ENCODE results near the gene SYT1.

Gene SYT1

GRCh38 chr12:79191391-79191790 is 326.8 kb downstream of the SYT1 start (continued):
- no peak for TF ChIP-seq TSHZ2 (CRISPR knock-in tag; IDR thresholded peaks at IDR 0.05)
- TF ChIP-seq ZFP30 (CRISPR knock-in tag; IDR thresholded peaks at IDR 0.05): no peak
- TF ChIP-seq GLIS3 (CRISPR knock-in tag; IDR thresholded peaks at IDR 0.05): no peak
- no peak for TF ChIP-seq ZC3H10 (CRISPR knock-in tag; IDR thresholded peaks at IDR 0.05)
- TF ChIP-seq ZFP3 (CRISPR knock-in tag; IDR thresholded peaks at IDR 0.05): no peak
- TF ChIP-seq RARB (CRISPR knock-in tag; IDR thresholded peaks at IDR 0.05): no peak
- TF ChIP-seq ZNF565 (CRISPR knock-in tag; conservative IDR thresholded peaks at IDR 0.05; ENCODE audit: low read depth): no peak
- TF ChIP-seq CREB5 (CRISPR knock-in tag; IDR thresholded peaks at IDR 0.05; ENCODE audit: low read depth): no peak
- no peak for TF ChIP-seq ZNF8 (CRISPR knock-in tag; IDR thresholded peaks at IDR 0.05)

- no peak for ATAC-seq
Observed at GRCh38 chr12:79194595-79194994, 330.0 kb downstream of the SYT1 start.

More at GRCh38 chr12:79194595-79194994, 330.0 kb downstream of the SYT1 start:
- TF ChIP-seq GLIS3 (CRISPR knock-in tag; IDR thresholded peaks at IDR 0.05): no peak
- TF ChIP-seq ZNF565 (CRISPR knock-in tag; conservative IDR thresholded peaks at IDR 0.05; ENCODE audit: low read depth): no peak
- no peak for TF ChIP-seq OSR1 (CRISPR knock-in tag; IDR thresholded peaks at IDR 0.05)
- TF ChIP-seq ZC3H10 (CRISPR knock-in tag; IDR thresholded peaks at IDR 0.05): no peak
- no peak for TF ChIP-seq TCF4 (CRISPR knock-in tag; IDR thresholded peaks at IDR 0.05; ENCODE audit: borderline replicate concordance)
- TF ChIP-seq PPARA (CRISPR knock-in tag; IDR thresholded peaks at IDR 0.05; ENCODE audit: borderline replicate concordance): no peak
- TF ChIP-seq ARNTL (CRISPR knock-in tag; IDR thresholded peaks at IDR 0.05; ENCODE audit: borderline replicate concordance, low read depth): no peak
- no peak for TF ChIP-seq CREB5 (CRISPR knock-in tag; IDR thresholded peaks at IDR 0.05; ENCODE audit: low read depth)
- TF ChIP-seq TSHZ2 (CRISPR knock-in tag; IDR thresholded peaks at IDR 0.05): no peak
- no peak for TF ChIP-seq ZFP30 (CRISPR knock-in tag; IDR thresholded peaks at IDR 0.05)
- no peak for TF ChIP-seq CSDC2 (CRISPR knock-in tag; IDR thresholded peaks at IDR 0.05)
- no peak for TF ChIP-seq BACH2 (CRISPR knock-in tag; IDR thresholded peaks at IDR 0.05; ENCODE audit: borderline replicate concordance)
- TF ChIP-seq POU6F1 (CRISPR knock-in tag; IDR thresholded peaks at IDR 0.05; ENCODE audit: borderline replicate concordance, low read depth): no peak
- no peak for TF ChIP-seq ISL1 (CRISPR knock-in tag; IDR thresholded peaks at IDR 0.05)
- no peak for TF ChIP-seq TOX (CRISPR knock-in tag; IDR thresholded peaks at IDR 0.05; ENCODE audit: borderline replicate concordance)
- no peak for TF ChIP-seq ESRRG (CRISPR knock-in tag; IDR thresholded peaks at IDR 0.05)
- no peak for TF ChIP-seq PATZ1 (CRISPR knock-in tag; IDR thresholded peaks at IDR 0.05; ENCODE audit: borderline replicate concordance)

Data from SK-N-SH treated with all-trans-retinoic acid at 6 μM for 48 hours (cell line).